Spinal cord (tissue), 10 donors: ENCODE measurements around the gene MKI67. TPM values are rescaled to one million over a fixed set of nuclear protein-coding genes. Genes with fewer than 3 reads are reported as not detected.
A peak's percentile ranks its signal among the peaks of the same experiment; 100 is the strongest.
"Not testable (repeated sequence)": the region's sequence is repeated elsewhere in the genome, so short reads cannot be mapped to it uniquely, and the experiment has no call there.

ENCODE experiments used
- DNase-seq, 6 donors: peaks; one replicate each; pipeline versions ENCODE4 v3.0.0 to v3.0.0-alpha.2; 2013 to 2015; ENCODE audit warnings: low spot score in 6 of 6, low read depth in 4 of 6
- H3K27ac ChIP-seq: one replicate; pipeline ENCODE4 v1.5.1; 2013; ENCODE audit warnings: low read depth, low read length, control low read depth
- H3K27me3 ChIP-seq: one replicate; pipeline ENCODE4 v1.6.1; 2013; ENCODE audit warnings: low read length; ENCODE audit not compliant: control insufficient read depth, insufficient read depth
- H3K36me3 ChIP-seq: one replicate; pipeline ENCODE4 v1.6.1; 2013; ENCODE audit warnings: low read length; ENCODE audit not compliant: control insufficient read depth, insufficient read depth
- H3K4me1 ChIP-seq: one replicate; pipeline ENCODE4 v1.6.1; 2013; ENCODE audit warnings: low read length; ENCODE audit not compliant: control insufficient read depth, insufficient read depth
- H3K4me3 ChIP-seq: one replicate; pipeline ENCODE4 v1.5.1; 2013; ENCODE audit warnings: low read depth, low read length, control low read depth
- H3K9me3 ChIP-seq: one replicate; pipeline ENCODE4 v1.6.1; 2013; ENCODE audit warnings: low read length; ENCODE audit not compliant: control insufficient read depth, insufficient read depth
- WGBS: methylation state at CpG from one replicate; pipeline ENCODE4 v1.1.5; 2013; ENCODE audit warnings: missing lambda C conversion rate; ENCODE audit not compliant: insufficient coverage; 5-methylcytosine and 5-hydroxymethylcytosine counted together
- polyA plus RNA-seq, 2 donors: library from polyadenylated mRNA; unstranded; fragments of 120-200 nt; gene quantifications; one replicate each; pipeline ENCODE4 v1.2.1, GENCODE V29; 2013; ENCODE audit not compliant: insufficient read length in 2 of 2
- total RNA-seq, 2 donors: library from RNA; depleted of rRNA in 1 of 2; stranded (reverse); fragments of 120-200 nt in 1 of 2; fragments of >200 nt in 1 of 2; gene quantifications; one replicate each; pipeline versions ENCODE4 v1.2.3 to v1.2.4, GENCODE V29; 2013 to 2014
- donor health status: healthy.

Gene MKI67
- total and polyA plus RNA-seq, 4 donors, result 9.3 to 37.4 (median 22.9) TPM

DNA sequence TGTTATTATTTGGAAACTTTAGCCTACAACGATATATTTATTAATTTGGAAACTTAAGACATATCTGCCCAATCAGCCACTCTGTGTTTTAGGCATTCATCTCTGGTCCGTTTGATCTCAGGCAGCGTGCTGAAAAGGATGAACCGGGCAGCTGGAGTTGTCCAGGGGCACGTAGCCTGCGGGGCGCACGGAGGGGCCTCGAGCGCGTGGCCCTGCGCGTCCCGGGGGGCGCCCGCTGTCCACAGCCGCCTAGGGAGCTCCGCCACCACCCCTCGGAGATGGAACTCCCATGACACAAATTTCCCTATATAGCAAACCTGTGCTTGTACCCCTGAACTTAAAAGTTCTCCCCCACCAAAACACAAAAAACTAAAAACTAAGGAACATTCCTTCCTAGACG lies 24.3 kb upstream of the MKI67 start:
- H3K4me1 ChIP-seq, result peaks cover 11% of the 10 kb centered on the region
- 30% methylated on average over 19 of the region's 20 CpGs for WGBS
- H3K36me3 ChIP-seq, result no peaks in the 10 kb centered on the region
- no peak for DNase-seq
- peaks cover 3% of the 10 kb centered on the region for H3K27me3 ChIP-seq
- H3K27ac ChIP-seq, result no peak overlapping the region
- no peaks in the 10 kb centered on the region for H3K9me3 ChIP-seq
- H3K4me3 ChIP-seq, result peak overlapping the region; percentile 49

GRCh38 chr10:128150045-128150493 lies 23.8 kb upstream of the MKI67 start:
- 1% methylated on average over 49 of the region's 53 CpGs for WGBS
- Histone ChIP-seq H3K4me3 (peak overlapping the region; percentile 49), H3K4me1 (peaks cover 11% of the 10 kb centered on the region), H3K27me3 (peaks cover 3% of the 10 kb centered on the region), H3K9me3 (no peaks in the 10 kb centered on the region), H3K27ac (no peak overlapping the region), H3K36me3 (no peaks in the 10 kb centered on the region)
- peak; percentile 54 to 91 (median 65) for DNase-seq

DNA sequence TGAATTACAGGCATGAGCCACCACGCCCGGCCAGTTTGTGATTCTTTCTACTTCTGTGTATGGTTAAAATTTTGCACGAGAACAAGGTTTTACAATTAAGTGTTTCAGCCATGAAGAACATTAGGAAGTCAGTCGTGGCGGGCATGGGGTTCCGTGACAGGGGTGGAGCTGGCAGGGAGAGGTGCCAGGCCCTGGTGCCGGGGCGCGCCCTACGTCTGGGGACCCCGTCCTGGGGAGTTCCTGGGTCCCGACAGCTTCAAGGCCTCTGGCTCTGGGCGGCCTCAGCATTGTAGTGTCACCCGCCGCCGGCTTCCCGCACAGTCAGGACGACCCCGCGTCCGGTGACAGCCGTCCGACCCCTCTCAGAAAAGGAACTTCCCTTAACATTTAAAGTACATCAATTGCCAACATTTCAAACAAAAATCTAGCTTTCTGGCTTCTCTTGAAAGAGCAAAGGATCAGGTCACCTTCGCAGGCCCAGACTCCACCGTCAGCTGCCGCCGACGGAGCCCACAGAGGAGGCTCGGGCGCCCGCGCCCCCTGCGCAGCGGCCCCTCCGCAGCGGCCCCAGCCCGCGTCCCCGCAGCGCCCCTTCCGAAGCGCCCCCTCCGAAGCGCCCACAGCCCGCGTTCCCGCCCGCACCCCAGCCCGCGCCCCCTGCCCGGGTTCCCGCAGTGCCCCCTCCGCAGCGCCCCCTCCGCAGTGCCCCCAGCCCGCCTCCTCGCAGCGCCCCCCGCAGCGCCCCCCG lies 23.2 kb upstream of the MKI67 start:
- no peak for DNase-seq
- Histone ChIP-seq H3K9me3 (no peaks in the 10 kb centered on the region), H3K4me1 (peaks cover 11% of the 10 kb centered on the region), H3K27me3 (peaks cover 3% of the 10 kb centered on the region), H3K27ac (no peak overlapping the region), H3K4me3 (no peak overlapping the region), H3K36me3 (no peaks in the 10 kb centered on the region)
- 28% methylated on average over 61 of the region's 61 CpGs for WGBS

- WGBS, result no CpG with 5 or more reads among the region's 2 CpGs
- no peak for DNase-seq
- peaks cover under 1% of the 10 kb centered on the region for H3K27me3 ChIP-seq
These were observed 21.4 kb upstream of the MKI67 start for GRCh38 chr10:128147669-128148068.

GRCh38 chr10:128147064-128147463 lies 20.8 kb upstream of the MKI67 start:
- H3K27me3 ChIP-seq, result no peaks in the 10 kb centered on the region
- H3K4me3 ChIP-seq, result no peak overlapping the region
- H3K36me3 ChIP-seq, result no peaks in the 10 kb centered on the region
- H3K27ac ChIP-seq, result no peak overlapping the region
- DNase-seq, result no peak
- 100% methylated on average over 1 of the region's 4 CpGs for WGBS
- peaks cover 11% of the 10 kb centered on the region for H3K4me1 ChIP-seq
- H3K9me3 ChIP-seq, result no peaks in the 10 kb centered on the region

More at GRCh38 chr10:128147669-128148068, 21.4 kb upstream of the MKI67 start:
- H3K27ac ChIP-seq, result no peak overlapping the region
- no peaks in the 10 kb centered on the region for H3K36me3 ChIP-seq
- no peak overlapping the region for H3K4me3 ChIP-seq
- H3K4me1 ChIP-seq, result peaks cover 11% of the 10 kb centered on the region
- no peaks in the 10 kb centered on the region for H3K9me3 ChIP-seq

DNA sequence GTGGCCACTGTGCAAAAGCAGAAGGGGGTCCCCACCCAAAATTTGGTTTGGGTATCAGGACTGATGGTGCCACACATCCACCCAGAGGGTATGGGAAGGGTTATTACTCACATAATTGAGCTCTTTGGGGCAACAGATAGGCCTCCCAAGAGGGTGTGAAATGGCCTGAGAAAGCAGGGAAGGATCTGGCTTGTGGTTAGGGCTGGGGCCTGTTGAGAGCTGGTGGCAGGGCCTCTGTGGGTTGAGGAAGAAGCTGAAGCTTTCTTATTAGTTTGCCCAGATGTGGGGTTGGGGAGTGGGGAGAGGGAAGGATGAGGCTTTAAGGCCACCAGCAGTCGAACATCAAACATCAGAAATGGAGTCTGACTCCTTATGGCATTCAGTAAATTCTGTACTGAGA lies 18.3 kb upstream of the MKI67 start:
- H3K36me3 ChIP-seq, result no peaks in the 10 kb centered on the region
- no peak overlapping the region for H3K27ac ChIP-seq
- no peaks in the 10 kb centered on the region for H3K9me3 ChIP-seq
- WGBS, result no CpG with 5 or more reads among the region's 1 CpG
- no peaks in the 10 kb centered on the region for H3K27me3 ChIP-seq
- no peak overlapping the region for H3K4me3 ChIP-seq
- no peak for DNase-seq
- H3K4me1 ChIP-seq, result peaks cover 5% of the 10 kb centered on the region

- H3K4me1 ChIP-seq, result no peaks in the 10 kb centered on the region
- no peaks in the 10 kb centered on the region for H3K9me3 ChIP-seq
- H3K27ac ChIP-seq, result no peak overlapping the region
- no peak for DNase-seq
- WGBS, result 100% methylated on average over 2 of the region's 2 CpGs
- H3K27me3 ChIP-seq, result no peaks in the 10 kb centered on the region
- no peak overlapping the region for H3K4me3 ChIP-seq
- no peaks in the 10 kb centered on the region for H3K36me3 ChIP-seq
These were observed 17.3 kb upstream of the MKI67 start for GRCh38 chr10:128143531-128143930.

GRCh38 chr10:128140425-128140824 lies 14.2 kb upstream of the MKI67 start:
- Histone ChIP-seq H3K4me1 (no peaks in the 10 kb centered on the region), H3K27ac (no peak overlapping the region), H3K36me3 (no peaks in the 10 kb centered on the region), H3K27me3 (no peaks in the 10 kb centered on the region), H3K4me3 (no peak overlapping the region), H3K9me3 (no peaks in the 10 kb centered on the region)
- no peak for DNase-seq
- WGBS, result 44% methylated on average over 2 of the region's 3 CpGs

GRCh38 chr10:128138429-128138828 lies 12.2 kb upstream of the MKI67 start:
- not testable (repeated sequence) for H3K27ac ChIP-seq, H3K36me3 ChIP-seq, H3K27me3 ChIP-seq, H3K9me3 ChIP-seq, H3K4me1 ChIP-seq, H3K4me3 ChIP-seq, DNase-seq
- WGBS, result 88% methylated on average over 5 of the region's 11 CpGs

DNA sequence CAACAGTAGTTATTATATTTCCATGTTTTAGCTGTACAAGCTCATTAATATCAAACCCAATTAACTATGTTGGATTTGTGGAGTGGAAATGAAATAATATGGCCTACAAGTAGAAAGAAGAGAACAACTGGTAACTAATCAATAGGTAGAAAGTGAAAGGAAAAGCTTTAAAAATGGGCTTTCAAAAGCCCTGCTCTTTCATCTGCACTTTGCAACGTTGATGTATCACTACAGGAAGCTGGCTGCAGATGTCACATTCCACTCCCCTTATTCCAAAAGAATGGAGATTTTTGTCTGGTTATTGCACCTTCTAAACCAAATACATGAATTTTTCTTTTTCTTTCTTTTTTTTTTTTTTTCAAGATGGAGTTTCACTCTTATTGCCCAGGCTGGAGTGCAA lies 11.7 kb upstream of the MKI67 start:
- no peak for DNase-seq
- Histone ChIP-seq H3K27ac (no peak overlapping the region), H3K36me3 (no peaks in the 10 kb centered on the region), H3K4me3 (no peak overlapping the region), H3K4me1 (no peaks in the 10 kb centered on the region), H3K27me3 (no peaks in the 10 kb centered on the region), H3K9me3 (no peaks in the 10 kb centered on the region)
- no CpG with 5 or more reads among the region's 1 CpG for WGBS
